Activated naive CD8-positive, alpha-beta T cell treated with anti-CD3 and anti-CD28 coated beads for 36 hours (primary cell): ENCODE data around the gene CCDC30. TPM values are rescaled to one million over a fixed set of nuclear protein-coding genes. Genes with fewer than 3 reads are reported as not detected.
"Not testable (repeated sequence)": the region's sequence is repeated elsewhere in the genome, so short reads cannot be mapped to it uniquely, and the experiment has no call there.

ENCODE experiments used
- DNase-seq: peaks from one replicate; pipeline ENCODE4 v3.0.0; 2021
- H3K27ac Mint-ChIP-seq: one replicate; pipeline ENCODE4 v1.8.0; 2022; ENCODE audit warnings: mild to moderate bottlenecking, moderate library complexity, mixed read lengths
- H3K27me3 Mint-ChIP-seq: one replicate; pipeline ENCODE4 v1.8.0; 2022; ENCODE audit warnings: mild to moderate bottlenecking, mixed read lengths
- H3K36me3 Mint-ChIP-seq: one replicate; pipeline ENCODE4 v1.8.0; 2021; ENCODE audit warnings: mild to moderate bottlenecking, mixed read lengths
- H3K4me1 Mint-ChIP-seq: one replicate; pipeline ENCODE4 v1.8.0; 2021; ENCODE audit warnings: mixed read lengths
- H3K4me3 Mint-ChIP-seq: one replicate; pipeline ENCODE4 v1.8.0; 2022; ENCODE audit warnings: mild to moderate bottlenecking, moderate library complexity, mixed read lengths
- H3K9me3 Mint-ChIP-seq: one replicate; pipeline ENCODE4 v1.8.0; 2022; ENCODE audit warnings: mixed read lengths
- total RNA-seq, 2 experiments: library from RNA; stranded (reverse); gene quantifications; one replicate each; pipeline ENCODE4 v1.2.3, GENCODE V29; 2021

CCDC30 gene
- total RNA-seq, 2 experiments from 2014 or later, result 0.72 to 1.0 TPM

DNA sequence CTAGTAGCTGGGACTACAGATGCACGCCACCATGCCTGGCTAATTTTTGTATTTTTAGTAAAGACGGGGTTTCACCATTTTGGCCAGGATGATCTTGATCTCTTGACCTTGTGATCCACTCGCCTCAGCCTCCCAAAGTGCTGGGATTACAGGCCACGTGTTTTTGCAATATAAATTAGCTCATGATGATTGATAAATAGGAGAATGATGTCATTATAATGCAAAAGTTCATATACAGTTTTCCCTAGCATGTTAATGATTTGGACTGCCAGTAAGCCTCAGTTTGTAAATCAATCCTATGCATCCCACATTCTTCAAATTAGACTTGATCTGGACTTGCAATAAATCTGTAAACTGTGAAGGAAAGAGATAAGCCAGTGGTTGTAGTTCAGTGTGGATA lies 14.3 kb downstream of the CCDC30 start:
- not testable (repeated sequence) for H3K4me3 Mint-ChIP-seq, H3K4me1 Mint-ChIP-seq, H3K9me3 Mint-ChIP-seq, H3K27ac Mint-ChIP-seq, H3K36me3 Mint-ChIP-seq, DNase-seq, H3K27me3 Mint-ChIP-seq

DNA sequence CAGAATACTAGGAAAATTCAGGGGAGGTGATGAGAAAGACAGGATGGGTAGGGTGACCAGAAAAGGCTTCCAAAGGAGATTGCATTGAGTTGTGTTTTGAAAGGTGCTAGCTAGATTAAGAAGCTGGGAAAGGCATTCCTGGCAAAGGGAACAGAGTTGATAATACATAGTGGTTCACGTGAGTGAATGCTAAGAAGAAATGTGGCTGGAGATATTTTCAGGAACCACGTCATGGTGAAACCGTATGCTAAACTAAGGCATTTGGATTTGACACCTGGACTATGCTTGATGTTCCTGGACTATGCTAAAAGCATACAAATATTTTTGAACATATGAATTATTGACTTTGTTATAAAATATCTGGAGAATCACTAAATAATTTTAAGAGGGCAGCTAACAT lies 14.7 kb downstream of the CCDC30 start:
- Mint-ChIP-seq H3K9me3 (no peaks in the 10 kb centered on the region), H3K36me3 (peaks cover 1% of the 10 kb centered on the region), H3K27me3 (no peaks in the 10 kb centered on the region), H3K4me1 (peaks cover 4% of the 10 kb centered on the region), H3K27ac (no peak overlapping the region), H3K4me3 (no peak overlapping the region)
- no peak for DNase-seq

DNA sequence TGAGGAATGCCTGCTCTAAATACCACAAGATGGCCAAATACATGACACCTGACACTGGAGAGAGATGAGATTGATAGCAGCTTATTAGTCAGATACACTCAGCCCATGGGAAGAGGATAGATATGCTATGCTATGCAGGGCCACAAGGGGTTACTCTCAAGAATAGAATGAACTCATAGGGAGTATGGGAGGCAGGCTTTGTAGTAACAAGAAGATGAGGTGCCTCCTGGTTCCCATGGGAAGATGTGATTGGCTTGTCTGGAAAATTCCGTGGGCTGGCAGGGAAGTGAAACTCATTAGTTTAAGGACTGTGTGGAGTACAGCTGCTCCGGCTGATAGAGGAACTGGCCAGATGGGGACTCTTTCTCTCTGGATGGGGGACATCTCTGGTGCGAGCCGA lies 16.5 kb downstream of the CCDC30 start:
- DNase-seq, result no peak
- Mint-ChIP-seq H3K27ac (no peak overlapping the region), H3K9me3 (no peaks in the 10 kb centered on the region), H3K4me1 (peaks cover 4% of the 10 kb centered on the region), H3K36me3 (no peaks in the 10 kb centered on the region), H3K27me3 (no peaks in the 10 kb centered on the region), H3K4me3 (no peak overlapping the region)

DNA sequence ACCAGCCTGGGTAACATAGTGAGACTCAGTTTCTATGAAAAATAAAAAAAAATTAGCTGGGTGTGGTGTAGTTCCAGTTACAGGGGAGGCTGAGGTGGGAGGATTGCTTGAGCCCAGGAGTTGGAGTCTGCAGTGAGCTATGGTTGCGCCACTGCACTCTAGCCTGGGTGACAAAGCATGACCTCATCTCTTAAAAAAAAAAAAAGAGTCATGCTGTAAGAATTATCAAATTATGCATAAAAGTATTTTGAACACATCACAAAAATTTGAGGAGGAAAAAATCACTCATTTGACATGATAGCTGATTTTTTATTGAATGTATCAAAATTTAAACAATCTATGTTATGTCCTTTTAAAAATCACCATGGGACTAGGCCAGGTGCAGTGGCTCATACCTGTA lies 17.8 kb downstream of the CCDC30 start:
- Mint-ChIP-seq H3K9me3 (no peaks in the 10 kb centered on the region), H3K36me3 (no peaks in the 10 kb centered on the region), H3K4me1 (no peaks in the 10 kb centered on the region), H3K27me3 (no peaks in the 10 kb centered on the region), H3K4me3 (no peak overlapping the region), H3K27ac (no peak overlapping the region)
- DNase-seq, result no peak

DNA sequence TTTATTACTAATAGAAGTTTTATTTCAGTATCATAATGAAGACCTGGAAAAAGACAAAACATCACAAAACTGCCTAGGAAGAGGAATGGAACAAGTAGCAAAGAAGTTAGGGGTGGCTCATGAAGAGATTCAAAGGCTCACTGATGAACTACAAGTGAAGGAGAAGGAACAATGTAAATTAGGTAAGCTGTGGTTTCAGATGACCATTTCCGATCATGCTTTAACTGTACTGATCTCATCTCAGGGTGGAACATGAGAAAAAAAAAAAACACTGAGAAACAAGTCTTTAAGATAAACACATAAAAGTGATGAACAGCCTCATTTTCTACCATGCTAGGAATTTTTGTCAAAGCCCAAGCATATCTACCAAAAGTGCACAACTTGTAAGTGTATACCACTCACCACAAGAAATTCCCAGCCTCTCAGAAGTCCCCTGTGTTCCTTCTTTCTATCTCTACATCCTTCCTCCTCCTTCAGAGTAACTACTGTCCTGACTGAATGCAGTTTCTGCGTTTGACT lies 19.6 kb downstream of the CCDC30 start:
- Mint-ChIP-seq H3K9me3 (no peaks in the 10 kb centered on the region), H3K27me3 (no peaks in the 10 kb centered on the region), H3K27ac (no peak overlapping the region), H3K4me1 (no peaks in the 10 kb centered on the region), H3K36me3 (no peaks in the 10 kb centered on the region), H3K4me3 (no peak overlapping the region)
- no peak for DNase-seq

DNA sequence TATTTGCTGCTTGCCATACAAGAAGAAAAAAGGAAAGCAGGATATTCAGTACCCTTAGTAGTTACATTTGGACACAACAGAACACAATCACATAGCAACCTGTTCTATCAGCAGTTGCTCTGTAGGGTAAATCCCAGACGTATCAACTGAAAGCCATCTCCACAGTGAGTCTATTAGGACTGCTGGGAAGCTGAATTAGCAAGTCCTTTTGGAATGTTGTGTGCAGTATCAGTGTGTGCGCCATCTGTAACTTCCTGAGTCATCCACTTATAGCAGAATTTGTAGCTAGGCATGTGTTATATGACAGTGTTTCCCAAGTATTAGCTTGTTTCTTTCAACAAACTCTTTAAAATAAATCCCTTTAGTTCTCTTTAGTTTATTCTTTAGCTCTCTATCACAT lies 21.3 kb downstream of the CCDC30 start:
- H3K27me3 Mint-ChIP-seq, result no peaks in the 10 kb centered on the region
- H3K4me1 Mint-ChIP-seq, result no peaks in the 10 kb centered on the region
- no peaks in the 10 kb centered on the region for H3K36me3 Mint-ChIP-seq
- no peak for DNase-seq
- H3K9me3 Mint-ChIP-seq, result no peaks in the 10 kb centered on the region
- no peak overlapping the region for H3K27ac Mint-ChIP-seq
- no peak overlapping the region for H3K4me3 Mint-ChIP-seq

DNA sequence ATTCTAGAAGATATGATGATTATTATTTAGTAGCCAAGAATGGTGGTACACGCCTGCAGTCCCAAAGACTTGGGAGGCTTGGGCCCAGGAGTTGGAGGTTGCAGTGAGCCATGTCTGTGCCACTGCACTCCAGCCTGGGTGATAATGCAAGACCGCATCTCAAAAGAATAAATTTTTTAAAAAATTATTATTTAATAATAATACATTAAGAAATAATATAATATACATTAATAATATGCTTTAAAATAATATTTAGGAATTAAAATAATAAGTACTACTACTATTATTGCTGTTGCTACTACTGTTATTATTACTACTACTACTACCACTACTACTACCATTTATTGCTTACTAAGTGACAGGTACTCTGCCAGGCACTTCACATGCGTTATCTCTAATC lies 27.2 kb downstream of the CCDC30 start:
- Mint-ChIP-seq H3K9me3 (no peaks in the 10 kb centered on the region), H3K27me3 (no peaks in the 10 kb centered on the region), H3K4me1 (no peaks in the 10 kb centered on the region), H3K4me3 (no peak overlapping the region), H3K27ac (no peak overlapping the region), H3K36me3 (peaks cover 5% of the 10 kb centered on the region)
- DNase-seq, result no peak

DNA sequence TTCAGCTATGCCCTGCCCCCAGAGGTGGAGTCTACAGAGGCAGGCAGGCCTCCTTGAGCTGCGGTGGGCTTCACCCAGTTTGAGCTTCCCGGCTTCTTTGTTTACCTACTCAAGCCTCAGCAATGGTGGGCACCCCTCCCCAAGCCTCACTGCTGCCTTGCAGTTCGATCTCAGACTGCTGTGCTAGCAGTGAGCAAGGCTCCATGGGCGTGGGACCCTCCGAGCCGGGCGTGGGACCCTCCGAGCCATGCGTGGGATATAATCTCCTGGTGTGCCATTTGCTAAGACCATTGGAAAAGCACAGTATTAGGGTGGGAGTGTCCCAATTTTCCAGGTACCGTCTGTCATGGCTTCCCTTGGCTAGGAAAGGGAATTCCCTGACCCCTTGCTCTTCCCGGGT lies 38.9 kb downstream of the CCDC30 start:
- DNase-seq, H3K27me3 Mint-ChIP-seq, H3K27ac Mint-ChIP-seq, H3K4me3 Mint-ChIP-seq, H3K4me1 Mint-ChIP-seq: not testable (repeated sequence)
- Mint-ChIP-seq H3K9me3 (peaks cover 14% of the 10 kb centered on the region), H3K36me3 (peaks cover 46% of the 10 kb centered on the region)

DNA sequence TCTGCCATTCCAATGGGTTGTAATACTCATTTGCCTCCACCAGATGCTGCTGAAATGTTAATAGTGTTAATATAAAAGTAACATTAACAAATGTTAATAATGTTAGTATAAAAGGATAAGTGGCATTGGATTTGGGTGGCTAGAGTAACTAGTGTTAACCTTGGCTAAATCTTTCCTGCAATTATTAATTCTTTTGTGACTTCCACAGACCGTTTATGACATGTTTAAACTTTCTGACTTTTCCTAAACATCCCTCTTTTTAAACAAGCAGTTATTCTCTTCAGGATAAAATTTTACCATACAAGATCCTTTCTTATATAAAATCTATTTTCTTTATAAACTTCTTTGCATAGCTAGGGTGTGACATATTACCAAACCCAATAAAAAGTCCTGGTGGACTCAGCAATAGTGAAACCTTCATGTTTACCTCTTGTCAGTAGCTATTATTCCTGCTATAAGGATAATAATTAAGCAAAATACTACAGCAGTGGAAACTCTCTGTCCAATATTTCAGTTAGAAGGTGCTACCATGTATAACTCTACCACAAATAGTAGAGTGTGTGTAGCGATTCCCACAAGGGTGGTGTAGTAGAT lies 41.5 kb downstream of the CCDC30 start:
- H3K9me3 Mint-ChIP-seq, result peaks cover 18% of the 10 kb centered on the region
- H3K36me3 Mint-ChIP-seq, result peaks cover 53% of the 10 kb centered on the region
- H3K27ac Mint-ChIP-seq, result no peak overlapping the region
- no peaks in the 10 kb centered on the region for H3K4me1 Mint-ChIP-seq
- H3K4me3 Mint-ChIP-seq, result no peak overlapping the region
- no peak for DNase-seq
- H3K27me3 Mint-ChIP-seq, result no peaks in the 10 kb centered on the region

DNA sequence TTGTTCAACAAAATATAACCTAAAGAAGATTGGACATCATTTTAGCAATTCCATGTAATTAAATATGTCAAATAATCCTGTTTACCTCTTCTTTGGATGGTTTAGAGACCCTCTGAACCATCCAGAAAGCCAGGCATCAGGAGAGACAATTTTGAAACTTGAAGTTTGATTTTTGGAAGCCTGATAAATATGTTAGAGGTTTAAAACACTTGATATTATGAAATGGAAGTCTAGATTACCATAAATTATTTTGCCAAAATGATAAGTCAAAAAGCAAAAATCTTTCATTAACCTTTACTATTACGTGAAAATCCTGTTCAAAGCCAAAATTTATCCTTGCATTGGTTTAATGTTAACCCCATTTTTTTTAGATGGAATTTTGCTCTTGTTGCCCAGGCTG lies 43.5 kb downstream of the CCDC30 start:
- Mint-ChIP-seq H3K4me3 (no peak overlapping the region), H3K27ac (no peak overlapping the region), H3K4me1 (no peaks in the 10 kb centered on the region), H3K27me3 (no peaks in the 10 kb centered on the region), H3K9me3 (peaks cover 29% of the 10 kb centered on the region), H3K36me3 (peaks cover 61% of the 10 kb centered on the region)
- no peak for DNase-seq

DNA sequence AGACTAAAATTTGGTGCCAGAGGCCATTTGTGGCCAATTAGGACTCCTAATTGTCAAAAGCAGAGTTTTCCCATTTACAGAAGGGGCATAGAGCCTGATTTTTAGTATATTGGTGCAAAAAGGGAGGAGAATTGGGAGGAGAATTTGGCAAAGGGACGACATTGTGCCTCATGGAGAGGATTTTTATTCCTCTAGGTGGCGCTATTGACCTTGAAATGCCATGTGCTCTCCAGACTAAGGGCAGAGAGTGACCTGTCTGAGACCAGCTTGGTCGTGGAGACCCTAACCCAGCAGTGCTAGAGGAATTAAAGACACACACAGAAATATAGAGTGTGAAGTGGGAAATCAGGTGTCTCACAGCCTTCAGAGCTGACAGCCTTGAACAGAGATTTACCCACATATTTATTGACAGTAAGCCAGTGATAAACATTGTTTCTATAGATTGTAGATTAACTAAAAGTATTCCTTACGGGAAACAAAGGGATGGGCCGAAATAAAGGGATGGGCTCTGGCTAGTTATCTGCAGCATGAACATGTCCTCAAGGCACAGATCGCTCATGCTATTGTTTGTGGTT lies 48.6 kb downstream of the CCDC30 start:
- Mint-ChIP-seq H3K9me3 (peaks cover 39% of the 10 kb centered on the region), H3K36me3 (peaks cover 55% of the 10 kb centered on the region)
- not testable (repeated sequence) for H3K4me3 Mint-ChIP-seq, H3K27me3 Mint-ChIP-seq, DNase-seq, H3K27ac Mint-ChIP-seq, H3K4me1 Mint-ChIP-seq

DNA sequence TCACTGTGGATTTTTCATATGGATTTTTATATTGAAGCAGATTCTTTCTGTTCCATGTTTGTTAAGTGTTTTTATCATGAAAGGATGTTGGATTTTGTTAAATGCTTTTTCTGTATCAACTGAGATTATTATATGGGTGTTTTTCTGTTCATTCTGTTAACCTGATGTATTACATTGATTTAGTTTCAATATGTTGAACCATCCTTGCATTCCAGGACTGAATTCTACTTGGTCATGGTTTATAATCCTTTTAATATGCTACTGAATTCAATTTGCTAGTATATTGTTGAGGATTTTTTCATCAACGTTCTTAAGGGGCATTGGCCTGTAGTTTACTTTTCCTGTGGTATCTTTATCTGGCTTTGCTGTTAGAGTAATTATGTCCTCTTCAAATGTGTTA lies 55.8 kb downstream of the CCDC30 start:
- Mint-ChIP-seq H3K9me3 (peaks cover 40% of the 10 kb centered on the region), H3K4me1 (no peaks in the 10 kb centered on the region), H3K27ac (no peak overlapping the region), H3K4me3 (no peak overlapping the region), H3K27me3 (no peaks in the 10 kb centered on the region), H3K36me3 (peaks cover 39% of the 10 kb centered on the region)
- no peak for DNase-seq

DNA sequence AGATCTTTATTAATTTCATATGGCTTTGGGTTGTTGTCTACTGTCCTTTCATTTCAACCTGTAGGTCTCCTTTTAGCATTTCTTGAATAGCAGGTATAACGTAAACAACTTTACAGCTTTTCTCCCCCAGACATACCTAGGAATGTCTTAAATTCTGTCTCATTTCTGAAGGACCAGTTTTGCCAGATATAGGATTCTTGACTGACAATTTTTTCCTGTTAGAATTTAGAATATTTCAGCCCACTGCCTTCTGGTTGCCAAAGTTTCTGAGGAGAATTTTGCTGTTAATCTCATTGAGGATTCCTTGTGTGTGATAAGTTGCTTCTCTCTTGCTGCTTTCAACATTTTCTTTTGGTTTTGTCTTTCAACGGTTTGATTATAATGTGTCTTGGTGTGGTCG lies 60.1 kb downstream of the CCDC30 start:
- no peaks in the 10 kb centered on the region for H3K27me3 Mint-ChIP-seq
- DNase-seq, result no peak
- peaks cover 33% of the 10 kb centered on the region for H3K36me3 Mint-ChIP-seq
- H3K4me1 Mint-ChIP-seq, result no peaks in the 10 kb centered on the region
- peaks cover 31% of the 10 kb centered on the region for H3K9me3 Mint-ChIP-seq
- no peak overlapping the region for H3K27ac Mint-ChIP-seq
- H3K4me3 Mint-ChIP-seq, result no peak overlapping the region

DNA sequence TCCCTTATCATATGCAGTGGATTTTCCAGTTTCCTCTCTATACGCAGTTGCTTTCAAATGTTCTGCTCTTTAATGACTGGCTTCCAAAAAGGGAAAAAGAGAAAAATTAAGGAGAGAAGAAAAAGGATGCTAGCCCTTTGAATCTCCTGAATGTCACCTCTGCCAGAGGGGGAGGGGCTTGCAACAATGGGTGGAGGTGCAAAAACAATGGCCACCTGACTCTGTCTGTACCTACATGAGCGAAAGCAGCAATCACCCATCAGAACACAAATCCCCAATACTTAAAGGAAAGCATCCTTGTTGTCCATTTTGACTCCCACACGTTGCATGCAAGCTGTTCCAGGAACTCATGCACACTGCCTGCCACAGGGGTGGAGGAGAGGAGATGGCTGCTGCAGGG lies 61.2 kb downstream of the CCDC30 start:
- Mint-ChIP-seq H3K27me3 (no peaks in the 10 kb centered on the region), H3K4me1 (no peaks in the 10 kb centered on the region), H3K36me3 (peaks cover 24% of the 10 kb centered on the region), H3K4me3 (no peak overlapping the region), H3K9me3 (peaks cover 24% of the 10 kb centered on the region), H3K27ac (no peak overlapping the region)
- no peak for DNase-seq

DNA sequence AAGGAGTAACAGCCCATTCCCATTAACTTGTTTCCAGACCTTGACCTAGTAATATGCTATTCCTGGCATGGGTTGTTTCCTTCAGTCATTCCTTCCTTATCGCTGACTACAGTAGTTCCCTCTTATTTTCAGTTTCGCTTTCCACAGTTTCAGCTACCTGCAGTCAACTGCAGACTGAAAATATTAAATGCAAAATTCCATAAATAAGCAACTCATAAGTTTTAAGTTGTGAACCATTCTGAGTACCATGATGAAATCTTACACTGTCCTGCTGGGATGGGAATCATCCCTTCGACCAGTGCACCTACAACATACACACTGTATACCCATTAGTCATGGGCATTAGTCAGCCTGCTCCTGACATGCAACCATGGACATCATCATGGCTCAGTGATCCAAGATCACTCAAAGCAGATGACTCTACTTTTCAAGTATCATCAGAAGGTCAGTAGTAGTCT lies 66.7 kb downstream of the CCDC30 start:
- no peak overlapping the region for H3K27ac Mint-ChIP-seq
- peaks cover 7% of the 10 kb centered on the region for H3K4me1 Mint-ChIP-seq
- H3K4me3 Mint-ChIP-seq, result peak overlapping the region; percentile 44
- H3K27me3 Mint-ChIP-seq, result no peaks in the 10 kb centered on the region
- peaks cover 4% of the 10 kb centered on the region for H3K36me3 Mint-ChIP-seq
- H3K9me3 Mint-ChIP-seq, result peaks cover 1% of the 10 kb centered on the region
- peak; percentile 5 for DNase-seq

DNA sequence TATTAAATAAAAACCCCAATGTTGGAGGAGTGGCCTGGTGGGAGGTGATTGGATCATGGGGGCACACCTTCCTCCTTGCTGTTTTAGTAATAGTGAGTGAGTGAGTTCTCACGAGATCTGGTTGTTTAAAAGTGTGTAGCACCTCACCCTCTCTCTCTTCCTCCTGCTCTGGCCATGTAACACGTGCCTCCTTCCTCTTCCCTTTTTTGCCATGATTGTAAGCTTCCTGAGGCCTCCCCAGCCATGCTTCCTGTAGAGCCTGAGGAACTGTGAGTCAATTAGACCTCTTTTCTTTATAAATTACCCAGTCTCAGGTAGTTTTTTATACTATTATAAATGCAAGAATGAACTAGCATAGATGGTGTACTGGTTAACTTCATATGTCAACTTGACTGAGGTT lies 68.0 kb downstream of the CCDC30 start:
- no peak overlapping the region for H3K4me3 Mint-ChIP-seq
- H3K36me3 Mint-ChIP-seq, result peaks cover 4% of the 10 kb centered on the region
- peaks cover 7% of the 10 kb centered on the region for H3K4me1 Mint-ChIP-seq
- H3K9me3 Mint-ChIP-seq, result peaks cover 1% of the 10 kb centered on the region
- no peak for DNase-seq
- no peaks in the 10 kb centered on the region for H3K27me3 Mint-ChIP-seq
- H3K27ac Mint-ChIP-seq, result no peak overlapping the region
